Esophagus (tissue), 2 donors: Measurements from ENCODE around the gene SERPINA3. TPM values are rescaled to one million over a fixed set of nuclear protein-coding genes. Genes with fewer than 3 reads are reported as not detected.
"Not testable (repeated sequence)": the region's sequence is repeated elsewhere in the genome, so short reads cannot be mapped to it uniquely, and the experiment has no call there.

Experiments
- H3K27ac ChIP-seq, 2 donors: one replicate each; pipeline ENCODE4 v1.5.1; 2013; ENCODE audit warnings: low read depth in 2 of 2, mild to moderate bottlenecking in 2 of 2, inconsistent platforms in 1 of 2, low read length in 1 of 2, moderate library complexity in 1 of 2
- H3K27me3 ChIP-seq, 2 donors: one replicate each; pipeline ENCODE4 v1.6.1; 2013; ENCODE audit warnings: low read length in 2 of 2, control low read depth in 1 of 2, mild to moderate bottlenecking in 1 of 2; ENCODE audit not compliant: insufficient read depth in 2 of 2, control insufficient read depth in 1 of 2
- H3K36me3 ChIP-seq, 2 donors: one replicate each; pipeline ENCODE4 v1.6.1; 2013; ENCODE audit warnings: low read length in 1 of 2; ENCODE audit not compliant: control insufficient read depth in 2 of 2, insufficient read depth in 2 of 2
- H3K4me1 ChIP-seq, 2 donors: one replicate each; pipeline ENCODE4 v1.6.1; 2013; ENCODE audit warnings: low read length in 1 of 2; ENCODE audit not compliant: control insufficient read depth in 2 of 2, insufficient read depth in 2 of 2
- H3K4me3 ChIP-seq, 2 donors: one replicate each; pipeline ENCODE4 v1.5.1; 2013; ENCODE audit warnings: low read length in 2 of 2, mild to moderate bottlenecking in 2 of 2, low read depth in 1 of 2, moderate library complexity in 1 of 2
- H3K9me3 ChIP-seq, 2 donors: one replicate each; pipeline ENCODE4 v1.6.1; 2013; ENCODE audit warnings: mild to moderate bottlenecking in 2 of 2, low read depth in 1 of 2, low read length in 1 of 2, moderate library complexity in 1 of 2; ENCODE audit not compliant: control insufficient read depth in 2 of 2, insufficient read depth in 1 of 2
- WGBS, 2 donors: extraction: QIAGEN DNeasy Blood & Tissue Kit; methylation state at CpG; one replicate each; pipeline ENCODE4 v1.1.7; 2013; 5-methylcytosine and 5-hydroxymethylcytosine counted together
- polyA plus RNA-seq, 2 donors: library from polyadenylated mRNA; stranded (reverse); fragments of 200-250 nt; gene quantifications; one replicate each; pipeline ENCODE4 v1.2.3, GENCODE V29; 2013
- donor health status: healthy with polysubstance abuse.
- donor health status: Bipolar disorder and iron deficiency.

Gene SERPINA3
- polyA plus RNA-seq, 2 donors = 8.9 to 30.5 TPM

GRCh38 chr14:94572637-94573303 is 39.4 kb upstream of the SERPINA3 start:
- Histone ChIP-seq H3K27me3 (no peaks in the 10 kb centered on the region), H3K36me3 (no peaks in the 10 kb centered on the region), H3K9me3 (no peaks in the 10 kb centered on the region), H3K4me3 (no peak overlapping the region), H3K4me1 (peaks cover 2 to 3% of the 10 kb centered on the region in 2 donors), H3K27ac (no peak overlapping the region)
- 64 to 79% methylated on average over 7 of the region's 7 CpGs for WGBS, 2 donors

GRCh38 chr14:94573475-94574277 is 38.5 kb upstream of the SERPINA3 start:
- Histone ChIP-seq H3K4me3 (no peak overlapping the region), H3K36me3 (no peaks in the 10 kb centered on the region), H3K9me3 (no peaks in the 10 kb centered on the region), H3K27ac (no peak overlapping the region), H3K27me3 (no peaks in the 10 kb centered on the region), H3K4me1 (peaks cover 2 to 3% of the 10 kb centered on the region in 2 donors)
- whole genome bisulfite sequencing, 2 donors = 76 to 84% methylated on average over 6 of the region's 6 CpGs

GRCh38 chr14:94574336-94574735 is 37.9 kb upstream of the SERPINA3 start:
- no peaks in the 10 kb centered on the region for H3K36me3 ChIP-seq
- H3K9me3 ChIP-seq = no peaks in the 10 kb centered on the region
- 71 to 76% methylated on average over 3 of the region's 3 CpGs for WGBS, 2 donors

GRCh38 chr14:94575730-94576585 is 36.2 kb upstream of the SERPINA3 start:
- Histone ChIP-seq H3K27me3 (no peaks in the 10 kb centered on the region), H3K4me3 (no peak overlapping the region)
- WGBS, 2 donors = 68 to 77% methylated on average over 5 of the region's 5 CpGs

More at GRCh38 chr14:94574336-94574735, 37.9 kb upstream of the SERPINA3 start:
- H3K27me3 ChIP-seq = no peaks in the 10 kb centered on the region
- H3K4me3 ChIP-seq = no peak overlapping the region
- H3K4me1 ChIP-seq = peaks cover 2 to 3% of the 10 kb centered on the region in 2 donors
- H3K27ac ChIP-seq = no peak overlapping the region

GRCh38 chr14:94577472-94577871 is 34.7 kb upstream of the SERPINA3 start:
- not testable (repeated sequence) for H3K9me3 ChIP-seq, H3K27me3 ChIP-seq, H3K4me1 ChIP-seq, H3K27ac ChIP-seq, H3K36me3 ChIP-seq, H3K4me3 ChIP-seq

More at GRCh38 chr14:94575730-94576585, 36.2 kb upstream of the SERPINA3 start:
- Histone ChIP-seq H3K27ac (no peak overlapping the region), H3K4me1 (peaks cover 0 to 2% of the 10 kb centered on the region in 2 donors), H3K9me3 (no peaks in the 10 kb centered on the region), H3K36me3 (no peaks in the 10 kb centered on the region)

- WGBS, 2 donors = 81 to 85% methylated on average over 6 of the region's 6 CpGs
- Histone ChIP-seq H3K4me3 (no peak overlapping the region), H3K27me3 (no peaks in the 10 kb centered on the region), H3K36me3 (no peaks in the 10 kb centered on the region), H3K9me3 (no peaks in the 10 kb centered on the region), H3K4me1 (peaks cover 0 to 2% of the 10 kb centered on the region in 2 donors), H3K27ac (no peak overlapping the region)
Measured at GRCh38 chr14:94578712-94579111, 33.5 kb upstream of the SERPINA3 start.

GRCh38 chr14:94581127-94581999 is 30.8 kb upstream of the SERPINA3 start, which contains the start of gene SERPINA5:
Gene SERPINA5, plus strand, starts transcription at chr14:94581426. Its CDS starts 5,937 bp downstream, at chr14:94587363.
- Histone ChIP-seq H3K27ac (no peak within 1 kb of the TSS), H3K27me3 (no peaks in the 10 kb centered on the region), H3K9me3 (no peaks in the 10 kb centered on the region), H3K36me3 (no peaks in the 10 kb centered on the region), H3K4me1 (peaks cover 0 to 2% of the 10 kb centered on the region in 2 donors), H3K4me3 (no peak within 1 kb of the TSS)
- WGBS, 2 donors = 56 to 58% methylated on average over 18 of the region's 18 CpGs

GRCh38 chr14:94582199-94582750 is 29.9 kb upstream of the SERPINA3 start:
- no peaks in the 10 kb centered on the region for H3K9me3 ChIP-seq
- no peaks in the 10 kb centered on the region for H3K36me3 ChIP-seq
- H3K27ac ChIP-seq = no peak overlapping the region
- 81 to 82% methylated on average over 7 of the region's 7 CpGs for WGBS, 2 donors
- no peak overlapping the region for H3K4me3 ChIP-seq
- H3K27me3 ChIP-seq = no peaks in the 10 kb centered on the region
- H3K4me1 ChIP-seq = peaks cover 0 to 2% of the 10 kb centered on the region in 2 donors
